Neural cell (in vitro differentiated cells): ENCODE data around the gene PAK3. TPM values are rescaled to one million over a fixed set of nuclear protein-coding genes. Genes with fewer than 3 reads are reported as not detected.

Source experiments
- H2AFZ ChIP-seq: fragments of 200-600, 300-800 bp; sonication (generic), shearing (Covaris generic); 2 replicates; pipeline ENCODE4 v1.6.0; 2014; ENCODE audit warnings: low read depth, mild to moderate bottlenecking, antibody characterized with exemption, low read length, moderate library complexity
- H3F3A ChIP-seq: fragments of 200-600 bp; shearing (Covaris generic); 2 replicates; pipeline ENCODE4 v1.6.1; 2016; ENCODE audit warnings: mild to moderate bottlenecking, moderate library complexity, mixed read lengths, antibody characterized with exemption, low read length; ENCODE audit not compliant: insufficient read depth, poor library complexity, severe bottlenecking
- H3K27ac ChIP-seq: fragments of 200-600, 300-800 bp; sonication (generic), shearing (Covaris generic); 2 replicates; pipeline ENCODE4 v1.5.1; 2014; ENCODE audit warnings: mild to moderate bottlenecking, low read length, moderate library complexity
- H3K27me3 ChIP-seq: fragments of 300-800, 200-600 bp; sonication (generic), shearing (Covaris generic); 2 replicates; pipeline ENCODE4 v1.6.0; 2014; ENCODE audit warnings: mild to moderate bottlenecking, low read depth, low read length, moderate library complexity; ENCODE audit not compliant: insufficient read depth
- H3K36me3 ChIP-seq: fragments of 300-800, 200-600 bp; sonication (generic), shearing (Covaris generic); 2 replicates; pipeline ENCODE4 v1.5.1; 2014; ENCODE audit warnings: mild to moderate bottlenecking, antibody characterized with exemption, low read length, moderate library complexity; ENCODE audit not compliant: insufficient read depth
- H3K4me2 ChIP-seq: fragments of 300-800, 200-600 bp; sonication (generic), shearing (Covaris generic); 2 replicates; pipeline ENCODE4 v1.6.0; 2014; ENCODE audit warnings: mild to moderate bottlenecking, low read length
- H3K4me3 ChIP-seq: fragments of 300-800, 200-600 bp; sonication (generic), shearing (Covaris generic); 2 replicates; pipeline ENCODE4 v1.5.1; 2014; ENCODE audit warnings: mild to moderate bottlenecking, low read length, moderate library complexity
- H3K79me2 ChIP-seq: fragments of 200-600 bp; shearing (Covaris generic); replicated peaks from 2 replicates; pipeline ENCODE4 v1.6.0; 2014; ENCODE audit warnings: mild to moderate bottlenecking, low read length, moderate library complexity; ENCODE audit not compliant: insufficient read depth
- H3K9ac ChIP-seq: fragments of 300-800, 200-600 bp; sonication (generic), shearing (Covaris generic); 2 replicates; pipeline ENCODE4 v1.6.1; 2016; ENCODE audit warnings: mild to moderate bottlenecking, low read length, mixed read lengths
- H3K9me2 ChIP-seq: fragments of 200-600 bp; shearing (Covaris generic); 2 replicates; pipeline ENCODE4 v1.6.1; 2016; ENCODE audit warnings: mild to moderate bottlenecking, low read length, mixed read lengths; ENCODE audit not compliant: insufficient read depth
- H3K9me3 ChIP-seq: fragments of 200-600, 300-800 bp; sonication (generic), shearing (Covaris generic); 2 replicates; pipeline ENCODE4 v1.6.1; 2016; ENCODE audit warnings: mild to moderate bottlenecking, mixed run types, low read length, moderate library complexity, mixed read lengths
- H4K20me1 ChIP-seq: fragments of 200-600 bp; shearing (Covaris generic); 2 replicates; pipeline ENCODE4 v1.6.1; 2016; ENCODE audit warnings: mild to moderate bottlenecking, mixed run types; ENCODE audit not compliant: insufficient read depth
- CTCF ChIP-seq: fragments of 450-650 bp; IDR thresholded peaks from 2 replicates; pipeline ENCODE4 v1.5.1; 2014; ENCODE audit warnings: antibody characterized with exemption, mild to moderate bottlenecking, moderate library complexity; ENCODE audit not compliant: poor library complexity, severe bottlenecking
- EP300 ChIP-seq: fragments of 450-650 bp; conservative IDR thresholded peaks from 2 replicates; pipeline ENCODE4 v1.6.1; 2014; ENCODE audit warnings: antibody characterized with exemption, mild to moderate bottlenecking, moderate library complexity; ENCODE audit not compliant: poor library complexity, severe bottlenecking
- EZH2 ChIP-seq: fragments of 200-600, 300-800 bp; shearing (Covaris generic), sonication (generic); IDR thresholded peaks from 2 replicates; pipeline ENCODE4 v1.6.1; 2014; ENCODE audit warnings: antibody characterized with exemption, low read length, borderline replicate concordance, mild to moderate bottlenecking; ENCODE audit not compliant: insufficient read depth, poor library complexity, severe bottlenecking
- POLR2AphosphoS5 ChIP-seq: IDR thresholded peaks from 2 replicates; pipeline ENCODE4 v1.6.1; 2012
- RAD21 ChIP-seq: fragments of 450-650 bp; conservative IDR thresholded peaks from 2 replicates; pipeline ENCODE4 v1.6.1; 2014; ENCODE audit warnings: antibody characterized with exemption, mild to moderate bottlenecking, moderate library complexity
- REST ChIP-seq: IDR thresholded peaks from 2 replicates; pipeline ENCODE4 v1.6.1; 2012; ENCODE audit warnings: borderline replicate concordance
- SMC3 ChIP-seq: fragments of 450-650 bp; conservative IDR thresholded peaks from 2 replicates; pipeline ENCODE4 v1.6.1; 2014; ENCODE audit warnings: antibody characterized with exemption, mild to moderate bottlenecking, moderate library complexity; ENCODE audit not compliant: poor library complexity
- TAF1 ChIP-seq: IDR thresholded peaks from 2 replicates; pipeline ENCODE4 v1.6.1; 2012; ENCODE audit warnings: low read depth
- polyA plus RNA-seq: library from polyadenylated mRNA; depleted of rRNA; stranded (reverse); fragments of >200 nt; gene quantifications from 2 replicates; pipeline ENCODE4 v1.2.3, GENCODE V29; 2014

The PAK3 gene
- polyA plus RNA-seq, 1 donor from 2014 or later: 92.4 TPM

GRCh38 chrX:111216293-111216801 lies 120.4 kb downstream of the PAK3 start:
- no peaks in the 10 kb centered on the region for H3K9me3 ChIP-seq
- no peaks in the 10 kb centered on the region for H3K9me2 ChIP-seq
- peak overlapping the region; percentile 51 for H3K4me2 ChIP-seq
- no peak overlapping the region for H2AFZ ChIP-seq
- no peaks in the 10 kb centered on the region for H3K79me2 ChIP-seq
- no peaks in the 10 kb centered on the region for H4K20me1 ChIP-seq
- H3F3A ChIP-seq: peaks cover 6% of the 10 kb centered on the region
- no peaks in the 10 kb centered on the region for H3K27me3 ChIP-seq
- TF ChIP-seq RAD21 (no peak), EP300 (peak; percentile 97), CTCF (no peak), TAF1 (no peak), POLR2AphosphoS5 (peak; percentile 42), EZH2 (no peak), REST (peak; percentile 91)
- H3K9ac ChIP-seq: peak overlapping the region; percentile 56
- H3K4me3 ChIP-seq: no peak overlapping the region
- H3K36me3 ChIP-seq: no peaks in the 10 kb centered on the region
- peak overlapping the region; percentile 94 for H3K27ac ChIP-seq

- no peaks in the 10 kb centered on the region for H3K79me2 ChIP-seq
- H3K27me3 ChIP-seq: no peaks in the 10 kb centered on the region
- no peaks in the 10 kb centered on the region for H3K36me3 ChIP-seq
- H2AFZ ChIP-seq: no peak overlapping the region
- H3K9ac ChIP-seq: no peak overlapping the region
- H3K9me2 ChIP-seq: no peaks in the 10 kb centered on the region
- no peak for TF ChIP-seq POLR2AphosphoS5
- peak; percentile 80 for TF ChIP-seq CTCF
- peak; percentile 87 for TF ChIP-seq SMC3
- TF ChIP-seq RAD21: peak; percentile 87
- H3K4me2 ChIP-seq: no peak overlapping the region
- no peak overlapping the region for H3K27ac ChIP-seq
- no peaks in the 10 kb centered on the region for H3K9me3 ChIP-seq
- no peaks in the 10 kb centered on the region for H4K20me1 ChIP-seq
- H3K4me3 ChIP-seq: no peak overlapping the region
- H3F3A ChIP-seq: no peaks in the 10 kb centered on the region
These were observed 148.3 kb downstream of the PAK3 start for GRCh38 chrX:111244235-111244750.
